GM13977 (cell line): ENCODE measurements around the gene CCND2.

Experiments
- DNase-seq: peaks from one replicate; pipeline ENCODE4 v3.0.0; 2012; ENCODE audit warnings: low spot score
- CTCF ChIP-seq: IDR thresholded peaks from 2 replicates; pipeline ENCODE4 v1.5.1; 2012; ENCODE audit warnings: mild to moderate bottlenecking, control low read depth; ENCODE audit not compliant: insufficient read depth; ENCODE audit errors: extremely low read depth, missing control alignments
- in situ Hi-C: fragments of 300-500 bp; cut with MboI; formaldehyde crosslinking; loops from one replicate; pipeline ENCODE4 v1.12.0; 2022; ENCODE audit warnings: low sequenced_read_pairs, low pct_unique_long_range_greater_than_20kb, mixed read lengths, inconsistent platforms; ENCODE audit not compliant: unreplicated experiment

Gene CCND2

GRCh38 chr12:4320853-4321701 is 47.5 kb downstream of the CCND2 start, which contains the start of gene TIGAR:
TSS of gene TIGAR (plus strand) at chr12:4321213. CDS start at chr12:4321272, 59 bp downstream.
- peak; percentile 99 for DNase-seq
- in situ Hi-C loops, result no loop called here
- TF ChIP-seq CTCF, result no peak

GRCh38 chr12:4322726-4323125 is 49.2 kb downstream of the CCND2 start:
- in situ Hi-C loops, result no loop called here
- TF ChIP-seq CTCF, result no peak
- DNase-seq, result no peak
